DOHH2 (cell line): ENCODE data around the gene IL10RA.

Experiments used
- CTCF ChIP-seq: fragments of 200-600 bp; sonication (generic); IDR thresholded peaks from one replicate; pipeline ENCODE4 v1.5.1; 2014; ENCODE audit warnings: antibody characterized with exemption, mild to moderate bottlenecking, low read depth, low read length; ENCODE audit not compliant: poor library complexity, severe bottlenecking
- EZH2phosphoT487 ChIP-seq: fragments of 200-600 bp; sonication (generic); IDR thresholded peaks from 2 replicates; pipeline ENCODE4 v1.6.1; 2017; ENCODE audit warnings: borderline replicate concordance, mild to moderate bottlenecking, antibody characterized with exemption, low read length, moderate library complexity, mixed read lengths

- TF ChIP-seq CTCF (no peak), EZH2phosphoT487 (no peak)
Observed at GRCh38 chr11:118012083-118012669, 26.0 kb downstream of the IL10RA start.
